ENCODE measurements around the gene PPP1R2C. TPM values are rescaled to one million over a fixed set of nuclear protein-coding genes. Genes with fewer than 3 reads are reported as not detected.

PPP1R2C gene
- total RNA-seq, 1 donor from 2014 or later = not detected

- TF ChIP-seq CTCF (IDR thresholded peaks at IDR 0.05; ENCODE audit: partially characterized antibody, unreplicated experiment) = no peak
- Mint-ChIP-seq H3K4me1 (ENCODE audit: low read depth, unreplicated experiment) (peaks cover 4% of the 10 kb centered on the region), H3K4me3 (ENCODE audit: unreplicated experiment) (no peak overlapping the region), H3K36me3 (ENCODE audit: unreplicated experiment) (no peaks in the 10 kb centered on the region), H3K27me3 (ENCODE audit: unreplicated experiment) (no peaks in the 10 kb centered on the region), H3K27ac (ENCODE audit: unreplicated experiment) (no peak overlapping the region), H3K9me3 (ENCODE audit: unreplicated experiment) (no peaks in the 10 kb centered on the region)
- no peak for DNase-seq
Measured at GRCh38 chrX:42739741-42740140, 38.2 kb downstream of the PPP1R2C start.

GRCh38 chrX:42739258-42739657 is 38.7 kb downstream of the PPP1R2C start:
- H3K4me1 Mint-ChIP-seq (ENCODE audit: low read depth, unreplicated experiment) = peaks cover 4% of the 10 kb centered on the region
- no peak overlapping the region for H3K4me3 Mint-ChIP-seq (ENCODE audit: unreplicated experiment)
- H3K36me3 Mint-ChIP-seq (ENCODE audit: unreplicated experiment) = no peaks in the 10 kb centered on the region
- H3K27me3 Mint-ChIP-seq (ENCODE audit: unreplicated experiment) = no peaks in the 10 kb centered on the region
- no peak for TF ChIP-seq CTCF (IDR thresholded peaks at IDR 0.05; ENCODE audit: partially characterized antibody, unreplicated experiment)
- DNase-seq = no peak
- no peak overlapping the region for H3K27ac Mint-ChIP-seq (ENCODE audit: unreplicated experiment)
- H3K9me3 Mint-ChIP-seq (ENCODE audit: unreplicated experiment) = no peaks in the 10 kb centered on the region

- H3K36me3 Mint-ChIP-seq (ENCODE audit: unreplicated experiment) = no peaks in the 10 kb centered on the region
- no peaks in the 10 kb centered on the region for H3K27me3 Mint-ChIP-seq (ENCODE audit: unreplicated experiment)
- no peak overlapping the region for H3K27ac Mint-ChIP-seq (ENCODE audit: unreplicated experiment)
- peaks cover 4% of the 10 kb centered on the region for H3K4me1 Mint-ChIP-seq (ENCODE audit: low read depth, unreplicated experiment)
- TF ChIP-seq CTCF (IDR thresholded peaks at IDR 0.05; ENCODE audit: partially characterized antibody, unreplicated experiment) = no peak
- no peak overlapping the region for H3K4me3 Mint-ChIP-seq (ENCODE audit: unreplicated experiment)
- no peaks in the 10 kb centered on the region for H3K9me3 Mint-ChIP-seq (ENCODE audit: unreplicated experiment)
- DNase-seq = no peak
Measured at GRCh38 chrX:42738552-42738951, 39.4 kb downstream of the PPP1R2C start.

- H3K9me3 Mint-ChIP-seq (ENCODE audit: unreplicated experiment) = no peaks in the 10 kb centered on the region
- H3K36me3 Mint-ChIP-seq (ENCODE audit: unreplicated experiment) = no peaks in the 10 kb centered on the region
- DNase-seq = no peak
- H3K27ac Mint-ChIP-seq (ENCODE audit: unreplicated experiment) = no peak overlapping the region
- TF ChIP-seq CTCF (IDR thresholded peaks at IDR 0.05; ENCODE audit: partially characterized antibody, unreplicated experiment) = no peak
- no peak overlapping the region for H3K4me3 Mint-ChIP-seq (ENCODE audit: unreplicated experiment)
- H3K27me3 Mint-ChIP-seq (ENCODE audit: unreplicated experiment) = no peaks in the 10 kb centered on the region
- peaks cover 4% of the 10 kb centered on the region for H3K4me1 Mint-ChIP-seq (ENCODE audit: low read depth, unreplicated experiment)
Measured at GRCh38 chrX:42735250-42735649, 42.7 kb downstream of the PPP1R2C start.

- no peaks in the 10 kb centered on the region for H3K36me3 Mint-ChIP-seq (ENCODE audit: unreplicated experiment)
- H3K27me3 Mint-ChIP-seq (ENCODE audit: unreplicated experiment) = no peaks in the 10 kb centered on the region
- no peak for DNase-seq
- TF ChIP-seq CTCF (IDR thresholded peaks at IDR 0.05; ENCODE audit: partially characterized antibody, unreplicated experiment) = no peak
- no peaks in the 10 kb centered on the region for H3K9me3 Mint-ChIP-seq (ENCODE audit: unreplicated experiment)
- H3K4me1 Mint-ChIP-seq (ENCODE audit: low read depth, unreplicated experiment) = peaks cover 4% of the 10 kb centered on the region
- H3K27ac Mint-ChIP-seq (ENCODE audit: unreplicated experiment) = no peak overlapping the region
- H3K4me3 Mint-ChIP-seq (ENCODE audit: unreplicated experiment) = no peak overlapping the region
Measured at GRCh38 chrX:42732506-42732905, 45.5 kb downstream of the PPP1R2C start.
